ENCODE results near the gene CFAP73.
"Not testable (repeated sequence)": the region's sequence is repeated elsewhere in the genome, so short reads cannot be mapped to it uniquely, and the experiment has no call there.

CFAP73 gene

DNA sequence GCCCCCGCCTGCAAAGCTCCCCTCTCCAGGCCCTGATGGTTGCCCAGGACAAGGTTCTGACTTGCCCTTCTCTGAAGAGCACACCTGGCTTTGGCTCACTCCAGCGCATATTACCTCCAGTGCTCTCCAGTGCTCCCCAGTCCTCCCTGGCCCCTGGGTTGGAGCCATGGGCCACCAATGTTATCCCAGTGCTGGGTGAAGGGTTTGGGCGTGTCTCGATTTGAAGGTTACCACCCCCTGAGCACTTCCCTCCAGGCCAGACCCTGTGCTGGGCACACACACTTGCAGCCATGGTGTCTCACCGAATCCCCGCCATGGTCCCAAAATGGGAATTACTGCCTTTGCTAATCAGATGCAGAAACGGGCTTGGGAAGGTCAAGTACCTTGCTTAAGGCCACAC is 47.1 kb downstream of the CFAP73 start:
- DNase-seq = no peak

DNA sequence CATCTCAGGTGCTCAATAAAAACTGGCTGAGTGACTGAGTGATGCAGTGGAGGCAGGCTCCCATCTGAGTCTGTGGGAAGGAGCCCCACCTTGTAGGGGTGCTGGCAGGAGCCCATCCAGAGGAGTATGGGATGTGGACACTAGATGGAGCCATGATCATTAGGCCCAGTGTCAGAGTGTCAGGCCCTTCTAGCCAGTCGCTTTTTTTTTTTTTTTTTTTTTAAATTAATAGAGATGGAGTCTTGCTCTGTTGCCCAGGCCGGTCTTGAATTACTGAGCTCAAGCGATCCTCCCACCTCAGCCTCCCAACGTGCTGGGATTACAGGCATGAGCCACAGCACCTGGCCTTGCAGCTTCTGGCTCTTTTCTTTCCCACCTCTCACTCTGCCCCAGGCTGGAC is 47.5 kb downstream of the CFAP73 start:
- DNase-seq = no peak

DNA sequence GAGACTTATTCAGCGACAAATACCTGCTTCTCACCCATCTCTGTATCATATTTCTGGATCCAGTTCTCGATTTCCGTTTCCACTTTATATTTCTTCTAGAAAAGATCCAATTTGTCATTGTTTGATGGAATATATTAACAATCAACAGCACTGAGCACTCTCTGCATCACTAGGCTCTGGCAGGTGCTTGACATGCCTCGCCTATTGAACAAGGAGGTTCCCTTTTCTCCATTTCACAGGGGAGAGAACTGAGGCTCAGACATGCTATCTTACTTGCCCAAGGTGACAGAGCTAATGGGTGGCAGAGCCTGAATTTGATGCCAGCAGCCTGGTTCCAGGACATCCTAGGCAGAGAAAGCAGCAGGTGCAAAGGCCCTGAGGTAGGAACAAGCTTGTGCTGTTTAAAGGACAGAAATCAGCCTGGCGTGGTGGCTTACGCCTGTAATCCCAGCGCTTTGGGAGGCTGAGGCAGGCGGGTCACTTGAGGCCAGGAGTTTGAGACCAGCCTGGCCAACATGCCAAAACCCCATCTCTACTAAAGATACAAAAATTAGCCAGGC is 48.1 kb downstream of the CFAP73 start:
- no peak for DNase-seq

DNA sequence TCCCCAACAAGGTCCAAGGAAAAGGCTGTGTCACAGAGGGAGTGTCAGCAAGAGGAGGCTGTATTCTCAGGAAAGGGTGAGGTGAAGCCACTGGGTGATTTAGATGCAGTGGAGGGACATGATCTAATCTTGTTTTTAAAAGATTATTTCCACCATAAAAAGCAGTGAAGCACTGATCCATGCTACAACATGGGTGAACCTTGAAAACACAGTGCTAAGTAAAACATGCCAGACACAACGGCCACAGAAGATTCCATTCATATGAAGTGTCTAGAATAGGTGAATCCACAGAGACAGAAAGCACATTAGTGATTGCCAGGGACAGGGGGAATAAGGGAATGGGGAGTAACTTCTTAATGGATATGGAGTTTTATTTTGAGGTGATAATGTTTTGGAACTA is 48.8 kb downstream of the CFAP73 start:
- no peak for DNase-seq

DNA sequence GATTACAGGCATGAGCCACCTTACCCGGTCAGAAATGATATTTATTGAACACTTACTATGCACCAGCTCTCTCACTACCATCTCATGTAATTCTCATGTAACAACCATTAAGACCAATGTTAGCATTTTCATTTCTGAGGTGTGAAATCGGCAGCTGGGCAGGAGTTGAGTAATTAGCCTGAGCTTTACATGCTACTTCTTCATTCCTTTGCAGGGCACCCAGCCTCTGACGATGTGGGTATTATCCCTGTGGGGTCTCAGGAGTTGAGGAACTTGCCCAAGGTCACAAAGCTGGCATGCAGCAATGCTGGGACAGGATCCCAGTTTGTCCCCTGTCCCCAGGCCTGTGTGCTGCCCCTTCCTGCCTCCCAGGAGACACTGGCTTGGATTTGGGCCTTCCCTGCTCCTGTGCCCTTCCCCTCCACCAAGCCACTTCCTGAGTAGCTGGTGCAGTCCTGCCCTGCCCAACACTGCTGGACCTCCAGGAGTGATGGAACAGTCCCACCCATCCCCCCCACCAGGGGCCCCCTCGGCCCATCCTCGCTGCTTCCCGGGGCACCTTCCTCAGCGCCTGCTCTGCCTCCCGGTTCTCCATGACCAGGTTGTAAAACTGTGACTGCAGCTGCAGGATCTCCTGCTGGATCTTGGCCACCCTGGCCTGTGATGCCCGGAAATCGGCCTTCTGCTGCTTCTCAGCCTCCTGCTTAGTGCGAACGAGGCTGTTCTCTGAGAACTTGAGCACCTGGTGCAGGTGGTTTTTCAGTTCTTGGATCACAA is 50.7 kb downstream of the CFAP73 start:
- no peak for DNase-seq

DNA sequence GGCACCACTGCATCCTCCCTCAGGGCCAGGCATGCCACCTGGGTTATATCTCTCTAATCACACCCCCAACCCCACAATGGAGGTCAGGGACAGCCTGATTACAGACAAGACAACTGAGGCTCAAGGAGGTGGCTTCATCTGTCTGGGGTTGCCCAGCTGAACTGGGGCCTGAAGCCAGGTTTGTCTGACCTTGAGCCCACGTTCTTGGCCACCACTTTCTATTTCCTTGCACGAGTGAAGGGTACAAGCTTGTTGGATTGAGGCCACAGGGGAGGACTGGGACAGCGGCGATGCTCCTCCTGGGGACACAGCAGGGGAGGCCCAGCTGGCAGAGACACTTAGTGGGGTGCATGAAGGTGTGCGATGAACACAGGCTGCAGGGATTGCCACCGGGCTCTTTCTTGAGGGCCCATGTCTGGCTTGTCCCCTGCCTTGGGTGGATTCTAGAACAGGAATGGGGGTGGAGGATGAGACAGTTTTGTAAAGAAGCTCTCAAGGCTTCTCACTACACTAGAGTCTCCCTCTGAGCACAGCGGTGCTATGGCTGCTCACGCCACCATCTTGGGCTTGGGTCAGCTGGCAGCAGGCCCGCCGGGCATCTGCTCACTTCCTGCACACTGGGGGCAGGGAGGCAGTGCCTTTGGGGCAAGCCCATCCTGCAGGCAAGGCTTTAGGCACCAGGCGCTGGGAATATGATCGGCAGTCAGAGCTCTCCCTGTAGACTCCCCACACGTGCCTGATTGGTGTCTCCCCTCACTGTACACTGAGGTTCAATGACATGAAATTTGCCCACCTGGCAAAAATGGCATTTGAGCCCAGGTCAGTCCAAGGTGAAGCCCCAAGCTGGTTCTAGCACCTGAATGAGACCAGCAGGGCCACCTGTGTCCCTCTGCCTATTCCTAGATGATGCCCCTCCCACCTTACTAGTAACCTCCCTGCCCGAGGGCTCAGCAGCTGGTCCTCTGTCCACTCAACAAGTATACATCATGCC is 52.0 kb downstream of the CFAP73 start:
- no peak for DNase-seq

DNA sequence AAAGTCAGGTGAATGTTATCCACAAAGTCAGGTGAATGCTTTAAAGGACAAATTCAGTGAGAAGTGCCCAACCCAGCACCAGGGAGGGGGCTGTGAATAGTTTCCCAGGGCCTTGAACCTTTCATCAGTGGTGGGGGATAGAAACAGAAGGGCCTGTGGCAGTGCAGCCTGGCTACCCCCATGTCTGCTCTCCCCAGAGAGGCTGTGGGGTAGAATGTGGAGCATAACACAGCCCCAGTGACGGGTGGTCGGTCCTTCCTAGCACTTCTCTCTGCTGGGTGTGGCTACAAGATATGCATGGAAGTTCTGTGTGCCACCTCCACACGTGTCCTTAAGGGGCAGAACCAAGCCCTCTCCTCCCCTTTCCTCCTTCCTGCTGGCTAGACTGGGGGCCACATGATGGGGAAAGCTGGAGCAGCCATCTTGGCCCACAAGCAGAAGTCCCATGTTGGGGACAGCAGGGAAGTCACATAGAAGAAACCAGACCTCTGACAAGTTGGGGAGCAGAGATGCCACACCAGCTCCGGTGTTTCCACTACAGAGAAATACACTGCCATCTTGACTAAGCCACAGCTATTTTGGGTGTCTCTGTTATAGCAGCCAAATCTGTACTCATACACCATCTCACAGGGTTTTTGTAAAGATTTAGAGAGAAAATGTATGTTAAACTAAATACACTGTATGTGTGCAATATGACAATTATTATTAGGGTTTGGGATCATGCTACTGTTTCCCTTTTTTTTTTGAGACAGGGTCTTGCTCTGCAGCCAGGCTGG is 53.0 kb downstream of the CFAP73 start:
- no peak for DNase-seq

DNA sequence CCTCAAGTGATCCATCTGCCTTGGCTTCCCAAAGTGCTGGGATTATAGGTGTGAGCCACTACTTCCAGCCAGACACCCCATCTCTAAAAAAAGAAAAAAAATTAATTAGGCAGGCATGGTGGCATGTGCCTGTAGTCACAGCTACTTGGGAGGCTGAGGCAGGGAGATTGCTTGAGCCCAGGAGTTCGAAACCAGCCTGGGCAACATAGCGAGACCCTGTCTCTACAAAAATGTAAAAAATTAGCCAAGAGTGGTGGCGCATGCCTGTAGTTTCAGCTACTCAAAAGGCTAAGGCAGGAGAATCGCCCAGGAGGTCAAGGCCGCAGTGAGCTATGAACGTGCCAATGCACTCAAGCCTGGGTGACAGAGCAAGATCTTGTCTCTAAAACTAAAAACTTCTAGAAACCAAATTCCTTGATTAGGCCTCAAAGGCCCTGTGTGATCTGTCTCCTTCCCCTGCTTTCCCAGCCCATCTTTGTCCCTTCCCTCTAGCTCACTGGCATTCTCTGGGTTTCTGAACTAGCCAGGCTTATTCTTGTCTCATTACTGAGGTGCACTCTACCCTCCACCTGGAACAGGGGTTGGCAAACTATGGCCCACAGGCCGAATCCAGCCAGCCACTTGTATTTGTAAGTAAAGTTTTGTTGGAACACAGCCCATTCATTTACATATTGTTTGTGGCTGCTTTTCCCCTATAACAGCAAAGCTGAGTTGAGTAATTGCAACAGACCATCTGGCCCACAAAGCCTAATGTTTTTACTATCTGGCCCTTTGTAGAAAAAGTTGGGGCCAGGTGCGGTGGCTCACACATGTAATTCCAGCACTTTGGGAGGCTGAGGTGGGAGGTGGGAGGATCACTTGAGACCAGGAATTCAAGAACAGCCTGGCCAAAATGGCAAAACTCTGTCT is 54.6 kb downstream of the CFAP73 start:
- no peak for DNase-seq

DNA sequence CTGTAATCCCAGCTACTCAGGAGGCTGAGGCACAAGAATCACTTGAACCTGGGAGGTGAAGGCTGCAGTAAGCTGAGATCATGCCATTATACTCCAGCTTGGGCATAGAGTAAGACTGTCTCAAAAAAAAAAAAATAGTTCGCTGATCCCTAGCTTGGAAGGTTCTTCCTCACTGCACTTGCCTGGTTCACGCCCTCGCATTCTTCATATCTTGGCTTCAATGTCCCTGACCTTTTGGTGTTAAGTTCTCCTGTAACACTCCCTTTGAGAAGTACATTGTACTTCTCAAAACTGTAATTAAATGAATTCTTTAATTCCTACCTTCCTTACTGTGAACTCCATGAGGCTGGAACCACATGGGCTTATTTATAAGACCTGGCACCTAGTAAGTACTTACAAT is 55.3 kb downstream of the CFAP73 start:
- DNase-seq = no peak

DNA sequence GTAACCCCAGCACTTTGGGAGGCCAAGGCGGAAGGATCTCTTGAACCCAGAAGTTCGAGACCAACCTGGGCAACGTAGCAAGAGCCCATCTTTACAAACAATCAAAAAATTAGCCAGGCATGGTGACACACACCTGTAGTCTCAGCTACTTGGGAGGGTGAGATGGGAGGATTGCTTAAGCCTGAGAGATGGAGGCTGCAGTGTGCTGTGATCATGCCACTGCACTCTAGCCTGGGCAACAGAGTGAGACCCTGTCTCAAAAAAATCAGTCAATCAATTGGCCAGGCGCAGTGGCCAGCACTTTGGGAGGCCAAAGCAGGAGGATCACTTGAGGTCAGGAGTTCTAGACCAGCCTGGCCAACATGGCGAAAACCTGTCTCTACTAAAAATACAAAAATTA is 57.3 kb downstream of the CFAP73 start:
- not testable (repeated sequence) for DNase-seq

DNA sequence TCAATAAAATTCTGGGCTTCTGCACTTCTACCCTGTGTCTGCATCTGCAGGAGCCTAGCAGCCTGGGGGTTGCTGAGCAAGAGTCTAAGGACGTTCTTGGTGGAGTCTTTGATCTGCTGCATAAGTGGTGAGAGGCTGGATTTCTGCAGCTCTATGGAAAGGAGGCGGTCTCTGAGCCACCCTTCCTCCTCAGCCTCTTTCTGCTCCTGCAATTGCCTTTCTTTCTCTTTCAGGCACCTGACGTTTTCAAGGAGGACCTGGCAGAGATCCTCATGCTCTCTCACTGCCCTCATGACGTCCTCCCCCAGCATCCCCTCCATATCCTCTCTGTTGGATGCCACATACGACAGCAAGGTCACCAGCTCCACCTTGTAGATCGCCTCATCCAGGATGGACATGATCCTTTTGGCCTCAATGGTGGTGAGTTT is 58.1 kb downstream of the CFAP73 start:
- no peak for DNase-seq

DNA sequence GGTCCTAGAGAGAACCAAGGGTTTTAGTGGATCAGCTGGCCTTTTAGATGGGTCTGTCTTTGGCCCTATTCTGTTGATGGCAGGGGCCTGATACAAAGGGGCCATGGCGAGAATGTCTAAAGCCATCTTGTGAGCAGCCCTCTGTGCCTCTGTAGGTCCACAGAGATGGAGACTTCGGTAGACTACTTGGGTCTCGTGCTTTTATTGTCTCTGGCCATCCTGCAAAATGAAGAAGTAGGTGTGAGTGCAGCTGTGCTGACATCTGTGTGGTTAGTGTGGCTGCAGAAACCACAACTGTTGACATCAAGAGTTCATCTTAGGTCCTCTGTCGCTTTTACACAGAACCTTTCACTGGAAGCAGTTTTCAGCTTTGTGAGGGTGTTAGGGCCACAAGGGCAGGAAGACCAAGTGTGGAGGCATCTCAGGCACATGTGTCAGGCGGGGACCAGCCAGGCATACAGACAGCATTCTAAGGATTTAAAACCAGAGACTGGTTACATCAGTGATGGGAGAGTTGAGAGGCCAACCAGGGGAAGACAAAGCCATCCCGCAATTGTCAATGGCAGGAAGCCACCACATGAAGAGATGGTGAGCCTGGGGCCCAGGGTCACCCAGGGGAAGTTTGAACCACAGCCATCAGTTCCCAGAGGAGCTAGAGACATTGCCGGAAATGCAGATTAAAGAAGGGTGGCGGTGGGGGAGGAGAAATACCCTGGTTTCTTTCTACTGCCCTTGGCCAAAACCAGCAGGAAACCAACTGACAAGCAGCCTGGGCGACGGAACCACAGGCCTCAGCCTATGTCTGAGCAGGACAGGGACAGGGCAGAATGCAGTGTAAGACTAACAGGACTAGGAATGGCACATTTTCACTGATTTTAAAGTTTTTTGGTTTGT is 58.8 kb downstream of the CFAP73 start:
- DNase-seq = no peak

Data from NCI-H2227 treated with DMSO at 0.1 percent for 48 hours (cell line).